ENCODE results near the gene CSMD2.

Gene CSMD2

GRCh38 chr1:33719771-33720670 lies 445.0 kb downstream of the CSMD2 start:
- H3K36me3 ChIP-seq (ENCODE audit: control insufficient read depth, insufficient read depth, low read length): no peaks in the 10 kb centered on the region
- H3K9me3 ChIP-seq (ENCODE audit: control insufficient read depth, low read length): no peaks in the 10 kb centered on the region
- no peaks in the 10 kb centered on the region for H3K4me1 ChIP-seq (ENCODE audit: control insufficient read depth, insufficient read depth, low read length, poor library complexity, severe bottlenecking)
- H3K27ac ChIP-seq (ENCODE audit: low read depth, low read length, severe bottlenecking): no peak overlapping the region
- H3K4me3 ChIP-seq (ENCODE audit: extremely low read depth, insufficient read depth, low read length, poor library complexity, severe bottlenecking): no peak overlapping the region
- 82 to 96% methylated on average over 6 to 7 of the region's 8 CpGs for WGBS, 2 experiments (ENCODE audit: insufficient coverage in 2 of 2)

- no peak overlapping the region for H3K27ac ChIP-seq (ENCODE audit: low read depth, low read length, severe bottlenecking)
- H3K4me1 ChIP-seq (ENCODE audit: control insufficient read depth, insufficient read depth, low read length, poor library complexity, severe bottlenecking): no peaks in the 10 kb centered on the region
- no peak overlapping the region for H3K4me3 ChIP-seq (ENCODE audit: extremely low read depth, insufficient read depth, low read length, poor library complexity, severe bottlenecking)
- 90% methylated on average over 3 of the region's 4 CpGs; no CpG with 5 or more reads in 1 of the 2 experiments for WGBS, 2 experiments (ENCODE audit: insufficient coverage in 2 of 2)
- H3K36me3 ChIP-seq (ENCODE audit: control insufficient read depth, insufficient read depth, low read length): no peaks in the 10 kb centered on the region
- no peaks in the 10 kb centered on the region for H3K9me3 ChIP-seq (ENCODE audit: control insufficient read depth, low read length)
Measured at GRCh38 chr1:33719326-33719725, 445.7 kb downstream of the CSMD2 start.

GRCh38 chr1:33718186-33718585 lies 446.8 kb downstream of the CSMD2 start:
- H3K4me3 ChIP-seq (ENCODE audit: extremely low read depth, insufficient read depth, low read length, poor library complexity, severe bottlenecking): no peak overlapping the region
- H3K9me3 ChIP-seq (ENCODE audit: control insufficient read depth, low read length): no peaks in the 10 kb centered on the region
- H3K36me3 ChIP-seq (ENCODE audit: control insufficient read depth, insufficient read depth, low read length): no peaks in the 10 kb centered on the region
- no peaks in the 10 kb centered on the region for H3K4me1 ChIP-seq (ENCODE audit: control insufficient read depth, insufficient read depth, low read length, poor library complexity, severe bottlenecking)
- H3K27ac ChIP-seq (ENCODE audit: low read depth, low read length, severe bottlenecking): no peak overlapping the region
- WGBS, 2 experiments (ENCODE audit: insufficient coverage in 2 of 2): 83 to 100% methylated on average over 1 of the region's 3 CpGs

- 88 to 89% methylated on average over 3 of the region's 3 CpGs for WGBS, 2 experiments (ENCODE audit: insufficient coverage in 2 of 2)
Measured at GRCh38 chr1:33716976-33717688, 447.9 kb downstream of the CSMD2 start.

GRCh38 chr1:33715195-33715811 lies 449.7 kb downstream of the CSMD2 start:
- H3K4me1 ChIP-seq (ENCODE audit: control insufficient read depth, insufficient read depth, low read length, poor library complexity, severe bottlenecking): peaks cover 6% of the 10 kb centered on the region
- H3K4me3 ChIP-seq (ENCODE audit: extremely low read depth, insufficient read depth, low read length, poor library complexity, severe bottlenecking): no peak overlapping the region
- 93 to 96% methylated on average over 4 to 6 of the region's 7 CpGs for WGBS, 2 experiments (ENCODE audit: insufficient coverage in 2 of 2)
- H3K36me3 ChIP-seq (ENCODE audit: control insufficient read depth, insufficient read depth, low read length): no peaks in the 10 kb centered on the region
- no peak overlapping the region for H3K27ac ChIP-seq (ENCODE audit: low read depth, low read length, severe bottlenecking)
- H3K9me3 ChIP-seq (ENCODE audit: control insufficient read depth, low read length): no peaks in the 10 kb centered on the region

More at GRCh38 chr1:33716976-33717688, 447.9 kb downstream of the CSMD2 start:
- Histone ChIP-seq H3K4me1 (ENCODE audit: control insufficient read depth, insufficient read depth, low read length, poor library complexity, severe bottlenecking) (peaks cover 6% of the 10 kb centered on the region), H3K9me3 (ENCODE audit: control insufficient read depth, low read length) (no peaks in the 10 kb centered on the region), H3K36me3 (ENCODE audit: control insufficient read depth, insufficient read depth, low read length) (no peaks in the 10 kb centered on the region), H3K4me3 (ENCODE audit: extremely low read depth, insufficient read depth, low read length, poor library complexity, severe bottlenecking) (no peak overlapping the region), H3K27ac (ENCODE audit: low read depth, low read length, severe bottlenecking) (no peak overlapping the region)

- Histone ChIP-seq H3K36me3 (ENCODE audit: control insufficient read depth, insufficient read depth, low read length) (no peaks in the 10 kb centered on the region), H3K9me3 (ENCODE audit: control insufficient read depth, low read length) (no peaks in the 10 kb centered on the region), H3K4me3 (ENCODE audit: extremely low read depth, insufficient read depth, low read length, poor library complexity, severe bottlenecking) (no peak overlapping the region), H3K27ac (ENCODE audit: low read depth, low read length, severe bottlenecking) (no peak overlapping the region), H3K4me1 (ENCODE audit: control insufficient read depth, insufficient read depth, low read length, poor library complexity, severe bottlenecking) (peaks cover 12% of the 10 kb centered on the region)
- WGBS, 2 experiments (ENCODE audit: insufficient coverage in 2 of 2): 95% methylated on average over 16 to 17 of the region's 18 CpGs
Measured at GRCh38 chr1:33714421-33714820, 450.6 kb downstream of the CSMD2 start.

GRCh38 chr1:33713058-33713877 lies 451.8 kb downstream of the CSMD2 start:
- Histone ChIP-seq H3K27ac (ENCODE audit: low read depth, low read length, severe bottlenecking) (no peak overlapping the region), H3K9me3 (ENCODE audit: control insufficient read depth, low read length) (no peaks in the 10 kb centered on the region), H3K36me3 (ENCODE audit: control insufficient read depth, insufficient read depth, low read length) (no peaks in the 10 kb centered on the region), H3K4me3 (ENCODE audit: extremely low read depth, insufficient read depth, low read length, poor library complexity, severe bottlenecking) (no peak overlapping the region), H3K4me1 (ENCODE audit: control insufficient read depth, insufficient read depth, low read length, poor library complexity, severe bottlenecking) (peaks cover 12% of the 10 kb centered on the region)
- WGBS, 2 experiments (ENCODE audit: insufficient coverage in 2 of 2): 82 to 89% methylated on average over 7 to 9 of the region's 9 CpGs

- H3K4me1 ChIP-seq (ENCODE audit: control insufficient read depth, insufficient read depth, low read length, poor library complexity, severe bottlenecking): peaks cover 12% of the 10 kb centered on the region
- no peaks in the 10 kb centered on the region for H3K36me3 ChIP-seq (ENCODE audit: control insufficient read depth, insufficient read depth, low read length)
Measured at GRCh38 chr1:33712186-33712585, 452.8 kb downstream of the CSMD2 start.

GRCh38 chr1:33711511-33711910 lies 453.5 kb downstream of the CSMD2 start:
- no peak overlapping the region for H3K27ac ChIP-seq (ENCODE audit: low read depth, low read length, severe bottlenecking)
- H3K4me1 ChIP-seq (ENCODE audit: control insufficient read depth, insufficient read depth, low read length, poor library complexity, severe bottlenecking): peaks cover 12% of the 10 kb centered on the region
- H3K9me3 ChIP-seq (ENCODE audit: control insufficient read depth, low read length): no peaks in the 10 kb centered on the region
- whole genome bisulfite sequencing, 2 experiments (ENCODE audit: insufficient coverage in 2 of 2): 93 to 94% methylated on average over 3 to 6 of the region's 6 CpGs
- no peak overlapping the region for H3K4me3 ChIP-seq (ENCODE audit: extremely low read depth, insufficient read depth, low read length, poor library complexity, severe bottlenecking)
- no peaks in the 10 kb centered on the region for H3K36me3 ChIP-seq (ENCODE audit: control insufficient read depth, insufficient read depth, low read length)

More at GRCh38 chr1:33712186-33712585, 452.8 kb downstream of the CSMD2 start:
- 70 to 79% methylated on average over 3 to 5 of the region's 6 CpGs for WGBS, 2 experiments (ENCODE audit: insufficient coverage in 2 of 2)
- H3K4me3 ChIP-seq (ENCODE audit: extremely low read depth, insufficient read depth, low read length, poor library complexity, severe bottlenecking): no peak overlapping the region
- H3K9me3 ChIP-seq (ENCODE audit: control insufficient read depth, low read length): no peaks in the 10 kb centered on the region
- H3K27ac ChIP-seq (ENCODE audit: low read depth, low read length, severe bottlenecking): peak overlapping the region; percentile 10

GRCh38 chr1:33710967-33711366 lies 454.1 kb downstream of the CSMD2 start:
- 60% methylated on average over 1 to 2 of the region's 2 CpGs for WGBS, 2 experiments (ENCODE audit: insufficient coverage in 2 of 2)
- H3K4me1 ChIP-seq (ENCODE audit: control insufficient read depth, insufficient read depth, low read length, poor library complexity, severe bottlenecking): peaks cover 12% of the 10 kb centered on the region
- H3K9me3 ChIP-seq (ENCODE audit: control insufficient read depth, low read length): no peaks in the 10 kb centered on the region
- H3K36me3 ChIP-seq (ENCODE audit: control insufficient read depth, insufficient read depth, low read length): no peaks in the 10 kb centered on the region
- no peak overlapping the region for H3K27ac ChIP-seq (ENCODE audit: low read depth, low read length, severe bottlenecking)
- no peak overlapping the region for H3K4me3 ChIP-seq (ENCODE audit: extremely low read depth, insufficient read depth, low read length, poor library complexity, severe bottlenecking)

Measured in mesodermal cell (in vitro differentiated cells).